Tibial artery (tissue), 4 donors: ENCODE data around the gene CASK.

ENCODE experiments used
- DNase-seq, 2 donors: peaks; one replicate each; pipeline ENCODE4 v3.0.0-alpha.2; 2019
- H3K27ac ChIP-seq, 2 donors: fragments of 200-600 bp; sonication (generic) in 1 of 2; 1 replicate in 1 of 2; 2 replicates in 1 of 2; pipeline ENCODE4 v1.5.1; 2018 to 2019; ENCODE audit warnings: mild to moderate bottlenecking in 1 of 2
- H3K27me3 ChIP-seq, 2 donors: fragments of 200-600 bp; sonication (generic) in 1 of 2; one replicate each; pipeline versions ENCODE4 v1.5.1 to v1.6.0; 2016 to 2019
- H3K36me3 ChIP-seq, 3 donors: fragments of 200-600 bp; sonication (generic) in 2 of 3; one replicate each; pipeline ENCODE4 v1.5.1; 2016 to 2019; ENCODE audit warnings: mild to moderate bottlenecking in 2 of 3
- H3K4me1 ChIP-seq, 4 donors: fragments of 200-600 bp; sonication (generic) in 2 of 4; 1 replicate in 3 of 4; 2 replicates in 1 of 4; pipeline ENCODE4 v1.5.1; 2016 to 2019
- H3K4me3 ChIP-seq, 2 donors: fragments of 200-600 bp; sonication (generic) in 1 of 2; 1 replicate in 1 of 2; 2 replicates in 1 of 2; pipeline ENCODE4 v1.5.1; 2018 to 2019; ENCODE audit warnings: mild to moderate bottlenecking in 2 of 2
- H3K9me3 ChIP-seq, 3 donors: fragments of 200-600 bp; sonication (generic) in 1 of 3; one replicate each; pipeline ENCODE4 v1.5.1; 2016 to 2019
- CTCF ChIP-seq, 2 experiments: fragments of 200-600 bp in 1 of 2; fragments of 450-650 bp in 1 of 2; IDR thresholded peaks; one replicate each; pipeline ENCODE4 v1.5.1; 2017 to 2019; ENCODE audit warnings: antibody characterized with exemption in 2 of 2, mild to moderate bottlenecking in 1 of 2, moderate library complexity in 1 of 2
- intact Hi-C: fragments of 100-400 bp; cut with DNase I; formaldehyde crosslinking; loops from one replicate; pipeline ENCODE4 v1.15.0; 2023; ENCODE audit warnings: low total_unique reads

The CASK gene

GRCh38 chrX:41475591-41476241 lies 447.6 kb downstream of the CASK start:
- Histone ChIP-seq H3K27me3 (no peaks in the 10 kb centered on the region), H3K27ac (no peak overlapping the region), H3K4me3 (no peak overlapping the region), H3K9me3 (peaks cover 0 to 8% (median 3%) of the 10 kb centered on the region in 3 donors), H3K4me1 (no peaks in the 10 kb centered on the region), H3K36me3 (no peaks in the 10 kb centered on the region)
- intact Hi-C loops = no loop called here
- TF ChIP-seq CTCF (IDR thresholded peaks at IDR 0.05) = no peak
- DNase-seq = no peak

- Histone ChIP-seq H3K27me3 (no peaks in the 10 kb centered on the region), H3K9me3 (peaks cover 0 to 2% (median 0%) of the 10 kb centered on the region in 3 donors), H3K4me3 (no peak overlapping the region), H3K27ac (no peak overlapping the region), H3K36me3 (no peaks in the 10 kb centered on the region), H3K4me1 (no peaks in the 10 kb centered on the region)
- no peak for DNase-seq
- intact Hi-C loops = no loop called here
- TF ChIP-seq CTCF (IDR thresholded peaks at IDR 0.05) = no peak
Measured at GRCh38 chrX:41475191-41475590, 448.2 kb downstream of the CASK start.

- intact Hi-C loops = no loop called here
- Histone ChIP-seq H3K9me3 (no peaks in the 10 kb centered on the region), H3K36me3 (no peaks in the 10 kb centered on the region), H3K27me3 (no peaks in the 10 kb centered on the region), H3K4me3 (no peak overlapping the region), H3K27ac (no peak overlapping the region), H3K4me1 (no peaks in the 10 kb centered on the region)
- no peak for TF ChIP-seq CTCF (IDR thresholded peaks at IDR 0.05)
- DNase-seq = no peak
Measured at GRCh38 chrX:41474726-41475100, 448.6 kb downstream of the CASK start.

- Histone ChIP-seq H3K4me1 (no peaks in the 10 kb centered on the region), H3K9me3 (no peaks in the 10 kb centered on the region), H3K27ac (no peak overlapping the region), H3K27me3 (no peaks in the 10 kb centered on the region), H3K36me3 (no peaks in the 10 kb centered on the region), H3K4me3 (no peak overlapping the region)
- no peak for DNase-seq
- intact Hi-C loops = no loop called here
- TF ChIP-seq CTCF (IDR thresholded peaks at IDR 0.05) = no peak
Measured at GRCh38 chrX:41473936-41474725, 449.2 kb downstream of the CASK start.

GRCh38 chrX:41472231-41472815 lies 451.0 kb downstream of the CASK start:
- no peak for TF ChIP-seq CTCF (IDR thresholded peaks at IDR 0.05)
- DNase-seq = no peak
- Histone ChIP-seq H3K27me3 (no peaks in the 10 kb centered on the region), H3K36me3 (no peaks in the 10 kb centered on the region), H3K4me1 (peaks cover 0 to 3% (median 0%) of the 10 kb centered on the region in 4 donors), H3K4me3 (no peak overlapping the region), H3K27ac (no peak overlapping the region), H3K9me3 (no peaks in the 10 kb centered on the region)
- intact Hi-C loops = no loop called here
